Measurements from ENCODE around the gene ZBTB46.

DNA sequence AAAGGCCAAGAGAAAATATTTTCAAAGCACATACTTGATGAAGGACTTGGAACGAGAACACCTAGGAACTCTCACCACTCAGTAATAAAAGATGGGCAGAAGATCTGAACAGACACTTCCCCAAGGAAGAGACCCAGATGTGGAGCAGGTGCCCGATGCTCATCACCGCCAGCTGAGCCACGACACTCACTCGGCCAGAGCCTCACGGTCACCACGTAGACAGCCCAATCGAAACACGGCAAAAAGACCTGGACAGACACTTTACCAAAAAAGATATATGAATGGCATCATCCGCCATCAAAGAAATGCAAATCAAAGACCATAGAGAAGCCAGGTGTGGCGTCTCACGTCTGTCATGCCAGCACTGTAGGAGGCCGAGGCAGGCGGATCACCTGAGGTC lies 49.9 kb downstream of the ZBTB46 start:
- no peak for TF ChIP-seq POLR2A (IDR thresholded peaks at IDR 0.05)
- no peak for TF ChIP-seq CTCF (IDR thresholded peaks at IDR 0.05)
- no peak for TF ChIP-seq POLR2AphosphoS5 (IDR thresholded peaks at IDR 0.05)

All from prostate gland (tissue), 2 donors.